Nephron progenitor cell (in vitro differentiated cells): Measurements from ENCODE around the gene PPP1R13L.

Source experiments
- DNase-seq: peaks from one replicate; pipeline ENCODE4 v3.0.0; 2021
- H3K27ac Mint-ChIP-seq: 2 replicates; pipeline ENCODE4 v1.8.0; 2021; ENCODE audit warnings: mild to moderate bottlenecking, moderate library complexity, mixed read lengths
- H3K27me3 Mint-ChIP-seq: 2 replicates; pipeline ENCODE4 v1.8.0; 2021; ENCODE audit warnings: mild to moderate bottlenecking, low read depth, mixed read lengths; ENCODE audit not compliant: poor library complexity
- H3K36me3 Mint-ChIP-seq: 2 replicates; pipeline ENCODE4 v1.8.0; 2021; ENCODE audit warnings: low read depth, mixed read lengths
- H3K4me1 Mint-ChIP-seq: 2 replicates; pipeline ENCODE4 v1.8.0; 2021; ENCODE audit warnings: mixed read lengths
- H3K4me3 Mint-ChIP-seq: 2 replicates; pipeline ENCODE4 v1.8.0; 2021; ENCODE audit warnings: mild to moderate bottlenecking, moderate library complexity, mixed read lengths
- H3K9me3 Mint-ChIP-seq: 2 replicates; pipeline ENCODE4 v1.8.0; 2021; ENCODE audit warnings: mild to moderate bottlenecking, moderate library complexity, mixed read lengths
- TF ChIP-seq, protein P1 (sequence below): fragments of 200-600 bp; sonication (generic); IDR thresholded peaks from 2 replicates; pipeline ENCODE4 v1.5.0; 2021; ENCODE audit warnings: antibody characterized with exemption

Gene PPP1R13L

DNA sequence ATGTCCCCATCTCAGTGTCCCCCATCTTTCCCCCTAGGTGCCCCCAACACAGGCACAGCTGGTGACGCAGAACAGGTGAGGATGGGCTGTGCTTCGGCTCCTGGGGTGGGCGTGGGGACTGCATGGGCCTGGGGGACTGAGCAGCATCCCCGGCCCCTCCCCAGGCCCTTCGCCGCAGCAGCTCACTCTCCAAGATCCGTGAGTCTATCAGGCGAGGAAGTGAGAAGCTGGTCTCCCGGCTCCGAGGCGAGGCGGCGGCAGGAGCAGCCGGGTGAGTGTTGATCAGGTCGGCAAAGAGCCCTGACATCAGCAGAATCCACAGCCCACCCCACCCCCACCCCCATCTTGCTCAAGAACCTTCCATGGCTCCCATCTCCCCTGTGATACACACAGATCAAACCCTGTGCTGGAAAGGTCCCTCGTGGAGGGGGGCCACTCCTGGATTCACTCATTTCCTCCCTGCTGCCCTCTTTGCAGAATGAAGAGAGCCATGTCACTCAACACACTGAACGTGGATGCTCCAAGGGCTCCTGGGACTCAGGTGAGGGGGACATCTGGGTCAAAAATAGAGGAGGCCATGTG, 54.3 kb downstream of the PPP1R13L start:
- no peak overlapping the region for H3K27ac Mint-ChIP-seq
- DNase-seq = no peak
- peaks cover 13% of the 10 kb centered on the region for H3K27me3 Mint-ChIP-seq
- H3K9me3 Mint-ChIP-seq = no peaks in the 10 kb centered on the region
- TF ChIP-seq, protein P1, sequence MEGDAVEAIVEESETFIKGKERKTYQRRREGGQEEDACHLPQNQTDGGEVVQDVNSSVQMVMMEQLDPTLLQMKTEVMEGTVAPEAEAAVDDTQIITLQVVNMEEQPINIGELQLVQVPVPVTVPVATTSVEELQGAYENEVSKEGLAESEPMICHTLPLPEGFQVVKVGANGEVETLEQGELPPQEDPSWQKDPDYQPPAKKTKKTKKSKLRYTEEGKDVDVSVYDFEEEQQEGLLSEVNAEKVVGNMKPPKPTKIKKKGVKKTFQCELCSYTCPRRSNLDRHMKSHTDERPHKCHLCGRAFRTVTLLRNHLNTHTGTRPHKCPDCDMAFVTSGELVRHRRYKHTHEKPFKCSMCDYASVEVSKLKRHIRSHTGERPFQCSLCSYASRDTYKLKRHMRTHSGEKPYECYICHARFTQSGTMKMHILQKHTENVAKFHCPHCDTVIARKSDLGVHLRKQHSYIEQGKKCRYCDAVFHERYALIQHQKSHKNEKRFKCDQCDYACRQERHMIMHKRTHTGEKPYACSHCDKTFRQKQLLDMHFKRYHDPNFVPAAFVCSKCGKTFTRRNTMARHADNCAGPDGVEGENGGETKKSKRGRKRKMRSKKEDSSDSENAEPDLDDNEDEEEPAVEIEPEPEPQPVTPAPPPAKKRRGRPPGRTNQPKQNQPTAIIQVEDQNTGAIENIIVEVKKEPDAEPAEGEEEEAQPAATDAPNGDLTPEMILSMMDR = no peak
- H3K36me3 Mint-ChIP-seq = peaks cover 12% of the 10 kb centered on the region
- no peaks in the 10 kb centered on the region for H3K4me1 Mint-ChIP-seq
- H3K4me3 Mint-ChIP-seq = no peak overlapping the region

DNA sequence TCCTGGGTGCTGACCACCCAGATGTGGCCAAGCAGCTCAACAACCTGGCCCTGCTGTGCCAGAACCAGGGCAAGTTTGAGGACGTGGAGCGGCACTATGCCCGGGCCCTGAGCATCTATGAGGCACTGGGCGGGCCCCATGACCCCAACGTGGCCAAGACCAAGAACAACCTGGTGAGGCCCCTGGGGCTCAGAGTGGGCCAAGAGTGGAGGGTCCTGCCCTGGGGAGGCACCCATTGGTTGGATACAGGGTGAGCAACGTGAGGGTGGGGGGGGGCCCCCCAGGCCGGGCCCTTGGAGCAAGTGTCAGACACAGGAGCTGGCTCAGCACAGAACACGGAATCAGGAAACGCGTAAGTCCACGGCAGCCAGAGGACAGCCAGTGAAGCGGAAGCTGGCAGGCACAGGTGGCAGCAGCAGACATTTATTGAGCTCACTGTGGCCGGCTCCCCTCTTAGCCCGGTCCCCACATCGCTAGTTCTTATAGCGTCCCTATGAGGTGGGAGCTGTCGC, 55.4 kb downstream of the PPP1R13L start:
- no peaks in the 10 kb centered on the region for H3K4me1 Mint-ChIP-seq
- TF ChIP-seq, protein P1 = no peak
- no peak for DNase-seq
- H3K36me3 Mint-ChIP-seq = peaks cover 7% of the 10 kb centered on the region
- no peak overlapping the region for H3K27ac Mint-ChIP-seq
- H3K9me3 Mint-ChIP-seq = no peaks in the 10 kb centered on the region
- no peak overlapping the region for H3K4me3 Mint-ChIP-seq
- H3K27me3 Mint-ChIP-seq = peaks cover 16% of the 10 kb centered on the region

DNA sequence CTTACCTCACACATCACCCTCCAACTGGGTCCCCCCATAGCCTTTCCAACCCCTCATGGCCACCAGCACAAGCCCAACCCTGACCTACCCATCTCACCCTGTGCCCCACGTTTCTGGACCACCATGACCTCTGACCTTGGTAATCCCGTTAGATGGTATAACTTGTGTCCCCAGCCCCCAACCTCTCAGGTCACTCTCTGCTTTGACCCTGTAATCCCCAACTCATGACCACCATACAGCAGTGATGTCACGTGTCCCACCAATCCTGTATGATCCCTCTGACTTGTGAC, 55.8 kb downstream of the PPP1R13L start:
- H3K27me3 Mint-ChIP-seq = peaks cover 16% of the 10 kb centered on the region
- H3K27ac Mint-ChIP-seq = no peak overlapping the region
- H3K36me3 Mint-ChIP-seq = peaks cover 7% of the 10 kb centered on the region
- TF ChIP-seq, protein P1 = no peak
- H3K4me3 Mint-ChIP-seq = no peak overlapping the region
- H3K4me1 Mint-ChIP-seq = no peaks in the 10 kb centered on the region
- H3K9me3 Mint-ChIP-seq = no peaks in the 10 kb centered on the region
- no peak for DNase-seq

DNA sequence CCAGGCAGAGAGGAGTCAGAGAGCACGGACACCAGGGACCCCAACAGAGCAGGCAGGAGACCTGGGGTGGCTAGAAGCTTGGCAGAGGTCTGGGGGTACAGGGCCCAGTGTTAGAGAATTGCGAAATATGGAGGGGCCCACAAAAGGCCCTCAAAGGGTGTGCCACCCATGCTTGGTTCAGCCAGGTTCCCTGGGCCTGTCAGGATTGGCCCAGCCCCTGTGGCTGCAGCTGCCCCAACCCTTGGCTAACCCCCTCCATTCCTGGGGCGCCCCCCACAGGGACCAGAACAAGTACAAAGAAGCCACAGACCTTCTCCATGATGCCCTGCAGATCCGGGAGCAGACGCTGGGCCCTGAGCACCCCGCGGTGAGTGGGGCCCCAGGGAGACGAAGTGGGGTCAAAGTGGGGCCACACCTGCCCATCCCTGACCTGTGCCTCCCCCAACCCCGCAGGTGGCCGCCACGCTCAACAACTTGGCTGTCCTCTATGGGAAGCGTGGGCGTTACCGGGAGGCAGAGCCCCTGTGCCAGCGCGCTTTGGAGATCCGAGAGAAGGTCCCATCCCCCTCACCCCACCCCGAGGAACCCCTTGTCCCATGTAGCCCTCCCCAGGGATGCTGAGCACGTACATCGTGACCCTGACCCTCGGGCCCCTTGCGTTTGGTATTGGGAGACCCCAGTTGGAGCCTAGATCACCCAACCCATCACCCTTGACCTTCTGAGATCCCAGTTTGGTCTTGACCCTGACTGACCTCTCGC, 56.3 kb downstream of the PPP1R13L start:
- peaks cover 16% of the 10 kb centered on the region for H3K27me3 Mint-ChIP-seq
- TF ChIP-seq, protein P1 = no peak
- H3K27ac Mint-ChIP-seq = no peak overlapping the region
- no peak for DNase-seq
- no peaks in the 10 kb centered on the region for H3K9me3 Mint-ChIP-seq
- H3K4me1 Mint-ChIP-seq = no peaks in the 10 kb centered on the region
- no peak overlapping the region for H3K4me3 Mint-ChIP-seq
- H3K36me3 Mint-ChIP-seq = peaks cover 5% of the 10 kb centered on the region

DNA sequence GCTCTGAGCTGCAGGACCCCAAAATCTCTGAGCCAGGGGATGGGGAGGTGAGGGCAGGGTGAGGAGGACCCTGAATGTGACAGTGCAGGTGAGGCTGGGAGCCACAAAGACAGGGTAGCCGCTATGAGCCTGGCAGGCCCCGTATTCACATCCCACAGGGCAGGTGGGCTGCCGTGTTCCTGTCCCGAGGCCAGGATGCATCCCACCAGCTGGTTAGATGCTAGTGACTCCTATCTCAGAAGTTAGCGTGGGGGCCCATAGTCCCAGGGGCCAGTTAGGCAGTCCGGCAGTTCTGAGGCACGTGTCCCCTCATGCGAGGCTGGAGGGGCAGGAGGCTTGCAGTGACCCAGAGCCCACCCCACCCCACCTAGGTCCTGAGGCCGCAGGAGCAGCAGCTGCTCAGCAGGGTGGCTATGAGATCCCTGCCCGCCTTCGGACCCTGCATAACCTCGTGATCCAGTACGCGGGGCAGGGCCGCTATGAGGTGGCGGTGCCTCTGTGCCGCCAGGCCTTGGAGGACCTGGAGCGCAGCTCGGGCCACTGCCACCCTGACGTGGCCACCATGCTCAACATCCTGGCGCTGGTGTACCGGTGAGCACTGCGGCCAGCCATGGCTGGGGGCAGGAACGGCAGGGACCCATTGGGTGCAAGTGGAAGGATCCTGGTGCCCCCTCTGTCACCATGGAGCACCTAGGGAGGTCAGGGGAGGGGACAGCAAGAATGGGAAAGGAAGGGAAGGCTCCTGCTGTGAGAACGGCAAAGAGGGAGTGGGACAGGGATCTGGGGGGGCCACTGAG, 57.1 kb downstream of the PPP1R13L start:
- DNase-seq = no peak
- H3K27me3 Mint-ChIP-seq = peaks cover 16% of the 10 kb centered on the region
- no peaks in the 10 kb centered on the region for H3K9me3 Mint-ChIP-seq
- TF ChIP-seq, protein P1 = no peak
- no peaks in the 10 kb centered on the region for H3K4me1 Mint-ChIP-seq
- H3K4me3 Mint-ChIP-seq = no peak overlapping the region
- H3K27ac Mint-ChIP-seq = no peak overlapping the region
- H3K36me3 Mint-ChIP-seq = no peaks in the 10 kb centered on the region
